CD4-positive, alpha-beta T cell treated with Interleukin-15 for 4 hours (primary cell): ENCODE data around the gene SHF.
"Not testable (repeated sequence)": the region's sequence is repeated elsewhere in the genome, so short reads cannot be mapped to it uniquely, and the experiment has no call there.

Source experiments
- DNase-seq: peaks from one replicate; pipeline ENCODE4 v3.0.0-alpha.2; 2020; ENCODE audit warnings: low spot score

SHF gene

GRCh38 chr15:45187894-45188830 is at the start of gene SHF:
TSS of gene SHF (minus strand) at chr15:45187966. CDS start at chr15:45187951, 15 bp downstream.
- peak; percentile 30 for DNase-seq

DNA sequence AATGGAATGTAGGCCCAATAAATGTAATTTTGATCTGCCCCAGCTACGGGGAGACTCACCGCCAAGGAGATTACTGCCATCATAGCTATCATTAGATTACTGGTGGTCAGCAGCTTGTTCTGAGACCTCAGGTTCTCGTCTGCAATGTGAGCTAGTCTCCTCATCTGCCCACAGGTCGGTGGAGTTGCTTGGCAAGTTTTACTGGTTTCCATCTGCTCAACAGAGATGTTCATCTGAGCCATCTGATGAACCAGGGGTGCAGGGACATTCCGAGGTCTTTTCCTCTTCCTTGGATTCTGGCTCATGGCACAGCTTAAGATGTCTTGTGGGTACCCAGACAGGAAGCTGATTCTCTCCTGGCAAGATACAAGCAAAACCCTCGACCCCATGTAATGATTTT is 49.0 kb upstream of the SHF start:
- DNase-seq, result not testable (repeated sequence)

GRCh38 chr15:45234562-45235235 is 46.9 kb upstream of the SHF start:
- DNase-seq, result no peak

GRCh38 chr15:45231864-45232562 is 44.2 kb upstream of the SHF start:
- no peak for DNase-seq

GRCh38 chr15:45231132-45231531 is 43.4 kb upstream of the SHF start:
- no peak for DNase-seq

- no peak for DNase-seq
Measured at GRCh38 chr15:45230245-45230965, 42.6 kb upstream of the SHF start.

- DNase-seq, result no peak
Measured at GRCh38 chr15:45228931-45229330, 41.2 kb upstream of the SHF start.

GRCh38 chr15:45225506-45226273 is 37.9 kb upstream of the SHF start:
- no peak for DNase-seq

GRCh38 chr15:45224621-45225217 is 37.0 kb upstream of the SHF start:
- DNase-seq, result no peak

DNA sequence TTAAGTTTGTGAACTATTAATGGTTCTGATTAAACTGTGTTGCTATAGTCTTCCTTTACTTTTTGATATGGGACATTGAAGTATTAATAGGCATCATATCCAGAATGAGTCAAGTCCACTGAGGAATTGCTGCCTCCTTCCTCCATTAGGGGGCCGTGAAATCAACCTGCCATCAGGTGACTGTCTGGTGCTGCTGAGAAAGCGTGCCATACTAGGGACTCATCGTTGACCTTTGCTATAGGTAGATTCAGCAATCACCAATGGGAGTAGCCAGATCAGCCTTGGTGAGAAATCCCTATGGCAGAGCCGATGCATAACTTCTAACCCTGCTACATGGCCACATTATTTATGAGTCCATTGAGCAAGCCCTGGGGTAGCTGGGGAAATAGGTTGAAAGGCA is 34.2 kb upstream of the SHF start:
- DNase-seq, result no peak

DNA sequence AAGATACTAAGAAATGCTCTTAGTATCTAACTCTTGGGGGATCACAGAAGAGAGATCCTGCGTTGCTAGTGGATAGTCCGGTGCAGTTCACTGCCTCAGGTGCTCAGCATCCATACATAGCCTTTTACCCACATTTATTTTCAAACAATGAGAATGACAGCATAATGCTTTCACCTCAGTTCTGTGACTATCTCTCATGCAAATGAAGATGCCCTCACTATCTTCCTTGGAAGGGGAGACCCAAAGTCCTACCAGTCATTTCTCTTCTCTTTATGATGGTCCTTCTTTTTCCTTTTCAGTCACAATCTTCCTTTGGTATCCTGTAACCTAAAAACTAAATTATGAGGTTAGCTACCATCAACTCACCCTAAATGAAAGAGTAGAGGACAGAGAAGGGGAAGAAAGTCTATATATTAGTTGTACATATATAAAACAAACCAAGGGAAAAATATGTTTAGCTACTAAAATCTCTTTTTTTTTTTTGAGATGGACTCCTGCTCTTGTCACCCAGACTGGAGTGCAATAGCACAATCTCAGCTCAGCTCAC is 33.4 kb upstream of the SHF start:
- DNase-seq, result no peak

- no peak for DNase-seq
Measured at GRCh38 chr15:45212493-45212892, 24.7 kb upstream of the SHF start.

DNA sequence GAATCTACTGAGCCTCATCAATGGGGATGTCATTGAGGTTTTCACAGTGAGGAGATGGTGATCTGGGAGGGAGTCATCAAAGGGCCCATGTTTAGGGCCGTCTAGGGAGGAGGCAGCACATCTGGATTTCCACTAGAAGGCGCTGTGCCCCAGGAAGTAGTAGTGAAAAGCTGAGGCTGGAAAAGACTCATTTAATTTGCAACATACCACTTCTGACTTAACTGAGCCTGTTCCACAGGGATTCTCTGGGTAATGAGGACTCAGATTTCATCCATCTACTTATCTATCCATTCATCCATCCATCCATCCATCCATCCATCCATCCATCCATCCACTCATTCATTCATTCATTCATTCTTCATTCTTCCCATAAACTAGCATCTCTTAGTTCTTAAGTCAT is 17.4 kb upstream of the SHF start:
- peak; percentile 58 for DNase-seq

GRCh38 chr15:45203182-45203581 is 15.4 kb upstream of the SHF start:
- DNase-seq, result no peak

GRCh38 chr15:45201869-45202268 is 14.1 kb upstream of the SHF start:
- no peak for DNase-seq

- DNase-seq, result no peak
Measured at GRCh38 chr15:45201557-45201859, 13.7 kb upstream of the SHF start.

- DNase-seq, result peak; percentile 71
Measured at GRCh38 chr15:45200799-45201556, 13.2 kb upstream of the SHF start.

- peak; percentile 98 for DNase-seq
Measured at GRCh38 chr15:45200001-45200798, 12.4 kb upstream of the SHF start.
